ENCODE data around the gene SH3RF3. TPM values are rescaled to one million over a fixed set of nuclear protein-coding genes. Genes with fewer than 3 reads are reported as not detected.

SH3RF3 gene
- total RNA-seq, 1 donor from 2014 or later = 7.4 TPM

DNA sequence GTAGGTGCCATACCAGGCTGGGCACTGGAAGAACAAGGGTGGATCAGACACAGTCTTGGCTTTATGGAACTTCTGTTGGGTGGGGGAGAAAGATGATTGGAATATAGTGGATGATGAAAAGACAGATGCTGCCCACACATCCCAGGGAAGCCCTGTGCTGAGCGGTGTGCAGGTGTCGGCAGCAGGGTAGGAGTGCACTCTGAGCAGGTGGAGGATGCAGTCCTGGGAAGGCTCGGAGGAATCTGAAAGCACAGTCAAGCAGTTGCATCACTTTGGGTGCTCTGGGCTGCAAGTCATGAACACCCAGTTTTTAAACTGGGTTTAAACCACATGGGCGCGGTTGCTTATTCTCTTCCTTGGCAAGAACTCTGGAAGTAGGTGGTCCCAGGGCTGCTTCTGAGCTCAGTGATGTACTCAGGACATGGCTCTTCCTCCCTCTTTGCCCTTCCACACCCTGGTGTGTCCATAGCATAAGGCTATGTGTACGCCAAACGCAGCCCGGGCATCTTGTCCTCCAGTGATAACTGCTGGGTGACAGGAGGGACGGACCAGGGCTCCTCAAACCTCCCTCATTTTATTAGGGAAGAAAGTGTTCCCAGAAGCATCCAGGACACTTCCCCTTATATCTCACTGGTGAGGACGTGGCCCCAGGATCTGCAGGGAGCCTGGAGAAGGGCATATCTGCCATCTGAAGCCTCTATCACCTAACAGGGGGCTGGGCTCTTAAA is 84.0 kb downstream of the SH3RF3 start:
- Histone ChIP-seq H3K9me3 (no peaks in the 10 kb centered on the region), H3K27me3 (no peaks in the 10 kb centered on the region), H3K36me3 (no peaks in the 10 kb centered on the region), H3K4me3 (no peak overlapping the region), H3K4me1 (peaks cover 31% of the 10 kb centered on the region), H3K27ac (no peak overlapping the region)
- TF ChIP-seq, protein P1, sequence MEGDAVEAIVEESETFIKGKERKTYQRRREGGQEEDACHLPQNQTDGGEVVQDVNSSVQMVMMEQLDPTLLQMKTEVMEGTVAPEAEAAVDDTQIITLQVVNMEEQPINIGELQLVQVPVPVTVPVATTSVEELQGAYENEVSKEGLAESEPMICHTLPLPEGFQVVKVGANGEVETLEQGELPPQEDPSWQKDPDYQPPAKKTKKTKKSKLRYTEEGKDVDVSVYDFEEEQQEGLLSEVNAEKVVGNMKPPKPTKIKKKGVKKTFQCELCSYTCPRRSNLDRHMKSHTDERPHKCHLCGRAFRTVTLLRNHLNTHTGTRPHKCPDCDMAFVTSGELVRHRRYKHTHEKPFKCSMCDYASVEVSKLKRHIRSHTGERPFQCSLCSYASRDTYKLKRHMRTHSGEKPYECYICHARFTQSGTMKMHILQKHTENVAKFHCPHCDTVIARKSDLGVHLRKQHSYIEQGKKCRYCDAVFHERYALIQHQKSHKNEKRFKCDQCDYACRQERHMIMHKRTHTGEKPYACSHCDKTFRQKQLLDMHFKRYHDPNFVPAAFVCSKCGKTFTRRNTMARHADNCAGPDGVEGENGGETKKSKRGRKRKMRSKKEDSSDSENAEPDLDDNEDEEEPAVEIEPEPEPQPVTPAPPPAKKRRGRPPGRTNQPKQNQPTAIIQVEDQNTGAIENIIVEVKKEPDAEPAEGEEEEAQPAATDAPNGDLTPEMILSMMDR (IDR thresholded peaks at IDR 0.05) = no peak
- peak; percentile 44 for DNase-seq
- intact Hi-C loops (cut with DNase I) = no loop called here
- no peak for ATAC-seq

DNA sequence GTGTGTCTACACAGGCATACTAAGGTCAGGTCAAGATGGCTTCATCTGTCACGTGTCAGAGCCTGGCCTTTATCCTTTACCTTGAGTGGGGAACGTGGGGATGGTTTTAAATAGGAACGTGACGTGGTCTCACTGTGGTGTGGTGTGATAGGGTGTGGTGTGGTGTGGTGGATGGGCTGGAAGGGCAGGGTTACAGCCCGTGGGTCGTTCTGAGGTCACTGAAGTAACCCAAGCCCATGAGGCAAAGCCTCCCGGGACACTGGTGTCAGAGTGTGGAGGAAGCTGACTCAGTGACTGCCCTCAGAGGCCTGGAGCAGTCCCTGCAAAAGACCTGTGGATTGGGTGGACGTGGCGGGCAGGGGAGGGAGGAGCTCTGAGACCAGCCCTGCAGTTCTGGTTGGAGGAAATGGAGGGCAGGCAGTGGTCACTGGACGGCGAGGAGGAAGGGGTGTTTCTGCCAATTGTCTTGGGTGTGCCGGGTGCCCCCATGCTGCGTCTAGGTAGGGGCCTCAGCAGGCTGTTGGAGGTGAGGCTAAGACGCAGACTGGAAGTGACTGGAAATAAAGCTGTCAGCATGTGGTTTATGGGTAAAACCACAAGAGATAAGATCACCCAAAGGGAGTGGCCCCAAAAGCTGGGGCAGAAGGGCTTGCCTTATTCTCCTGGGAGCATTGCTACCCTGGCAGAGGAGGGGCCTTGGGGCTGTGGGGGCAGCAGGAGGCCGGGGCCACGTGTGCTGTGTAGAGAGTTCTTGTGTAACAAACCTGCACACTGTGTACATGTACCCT is 84.8 kb downstream of the SH3RF3 start:
- intact Hi-C loops (cut with DNase I) = no loop called here
- TF ChIP-seq, protein P1 (IDR thresholded peaks at IDR 0.05) = no peak
- Histone ChIP-seq H3K4me3 (no peak overlapping the region), H3K27ac (no peak overlapping the region), H3K9me3 (no peaks in the 10 kb centered on the region), H3K27me3 (no peaks in the 10 kb centered on the region), H3K4me1 (peaks cover 35% of the 10 kb centered on the region), H3K36me3 (no peaks in the 10 kb centered on the region)
- ATAC-seq = peak; percentile 82
- peak; percentile 72 for DNase-seq

DNA sequence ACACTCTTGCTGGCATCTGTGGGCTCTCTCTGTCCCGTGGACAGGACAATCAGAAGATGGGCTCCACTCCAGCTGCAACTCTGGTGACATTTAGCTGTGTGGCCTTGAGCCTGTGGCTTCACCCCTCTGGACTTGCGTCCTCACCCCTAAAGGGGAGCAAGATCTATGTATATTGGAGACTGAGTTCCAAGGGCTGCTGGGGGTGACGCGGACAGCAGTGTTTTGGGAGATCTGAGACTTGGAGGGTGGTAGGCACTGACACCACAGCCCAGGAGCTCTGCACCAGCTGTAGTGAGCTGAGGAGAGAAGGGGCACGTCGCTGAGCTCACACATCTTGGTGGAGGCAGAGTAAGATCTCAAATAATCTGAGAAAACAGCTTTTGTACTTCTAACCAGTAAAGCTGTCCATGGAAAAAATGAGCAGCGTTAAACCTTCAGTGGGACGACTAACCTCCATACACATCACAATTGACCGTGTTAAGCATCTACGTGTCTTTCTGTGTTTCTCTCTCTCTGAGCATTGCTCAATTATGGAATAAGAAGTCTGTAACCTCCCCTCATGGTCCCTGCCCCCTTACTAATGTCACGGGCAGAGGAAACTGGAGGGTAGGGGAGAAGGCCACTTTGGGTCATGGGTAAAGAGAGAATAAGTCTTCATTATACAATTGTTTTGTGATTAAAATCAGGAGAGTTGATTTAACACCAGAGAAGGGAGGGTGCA is 85.8 kb downstream of the SH3RF3 start:
- Histone ChIP-seq H3K36me3 (no peaks in the 10 kb centered on the region), H3K27me3 (no peaks in the 10 kb centered on the region), H3K4me3 (no peak overlapping the region), H3K27ac (no peak overlapping the region), H3K4me1 (peaks cover 35% of the 10 kb centered on the region), H3K9me3 (no peaks in the 10 kb centered on the region)
- DNase-seq = peak; percentile 43
- ATAC-seq = no peak
- intact Hi-C loops (cut with DNase I) = no loop called here
- TF ChIP-seq, protein P1 (IDR thresholded peaks at IDR 0.05) = no peak

DNA sequence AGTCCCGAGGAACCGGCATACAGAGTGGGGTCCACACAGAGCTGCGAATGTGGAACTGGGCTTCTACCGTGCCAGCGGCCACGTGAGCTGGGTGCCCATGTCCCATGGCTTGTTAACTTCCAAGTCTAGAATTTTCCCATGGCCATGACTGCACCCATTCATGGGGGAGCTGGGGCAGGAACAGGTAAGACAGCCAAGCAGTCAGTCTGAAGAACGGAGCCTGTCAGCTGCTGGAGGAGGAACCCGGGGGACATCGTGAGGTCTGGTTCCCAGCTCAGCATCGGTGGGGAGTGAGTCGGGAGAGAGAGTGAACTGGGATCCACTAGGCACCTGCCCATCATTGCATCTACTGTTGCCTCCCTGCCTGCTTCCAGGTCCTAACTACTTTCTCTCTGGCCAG is 86.9 kb downstream of the SH3RF3 start:
- no peaks in the 10 kb centered on the region for H3K27me3 ChIP-seq
- ATAC-seq (no peak), DNase-seq (peak; percentile 37)
- H3K36me3 ChIP-seq = no peaks in the 10 kb centered on the region
- H3K4me3 ChIP-seq = no peak overlapping the region
- TF ChIP-seq, protein P1 (IDR thresholded peaks at IDR 0.05) = no peak
- H3K4me1 ChIP-seq = peaks cover 28% of the 10 kb centered on the region
- H3K9me3 ChIP-seq = no peaks in the 10 kb centered on the region
- intact Hi-C loops (cut with DNase I) = no loop called here
- no peak overlapping the region for H3K27ac ChIP-seq

DNA sequence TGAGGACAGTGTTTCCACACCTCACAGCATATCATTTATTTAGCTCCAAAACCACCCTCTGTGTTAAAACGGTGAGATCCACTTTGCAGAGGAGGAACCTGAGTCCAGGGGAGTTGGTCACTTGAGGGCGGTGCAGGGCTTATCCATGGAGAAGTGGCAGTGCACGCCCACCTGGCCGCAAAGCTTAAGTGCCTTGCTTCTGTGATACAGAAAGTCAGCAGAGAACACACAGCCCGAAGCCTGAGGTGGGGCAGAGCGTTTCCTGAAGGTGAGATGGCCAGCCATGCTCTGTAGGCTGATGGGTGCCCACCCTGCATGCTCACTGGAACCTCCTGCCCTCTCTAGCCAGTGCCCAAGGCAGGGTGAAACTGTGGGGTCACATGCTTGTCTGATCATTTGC is 87.3 kb downstream of the SH3RF3 start:
- Histone ChIP-seq H3K4me1 (peaks cover 23% of the 10 kb centered on the region), H3K27me3 (no peaks in the 10 kb centered on the region), H3K36me3 (no peaks in the 10 kb centered on the region), H3K27ac (no peak overlapping the region), H3K9me3 (no peaks in the 10 kb centered on the region), H3K4me3 (no peak overlapping the region)
- DNase-seq = peak; percentile 73
- TF ChIP-seq, protein P1 (IDR thresholded peaks at IDR 0.05) = no peak
- peak; percentile 31 for ATAC-seq
- intact Hi-C loops (cut with DNase I) = no loop called here
